Measurements from ENCODE around the gene ULK4.

DNA sequence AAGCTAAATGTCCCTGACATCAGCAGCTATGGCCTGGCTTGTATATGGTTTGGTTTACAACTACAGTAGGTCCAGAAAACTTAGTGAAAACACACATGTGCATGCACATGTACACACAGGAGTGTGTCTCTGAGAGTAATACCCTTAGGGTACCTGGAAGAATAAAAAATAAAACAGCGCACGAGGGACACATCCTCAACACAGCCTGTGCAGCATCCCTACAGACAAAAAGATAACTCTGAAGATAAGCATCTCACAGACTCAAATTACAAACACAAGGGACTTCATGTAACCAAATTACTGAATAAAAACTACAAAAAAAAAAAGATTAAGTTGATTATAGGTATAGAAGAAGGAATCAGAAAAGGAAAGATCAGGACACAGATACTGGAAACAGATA is 653.8 kb downstream of the ULK4 start:
- TF ChIP-seq FOS (IDR thresholded peaks at IDR 0.05; ENCODE audit: low read depth, low read length) (no peak), MAFK (IDR thresholded peaks at IDR 0.05; ENCODE audit: low read depth, low read length) (no peak), POLR2A (IDR thresholded peaks at IDR 0.05; ENCODE audit: low read depth, low read length) (no peak), RFX5 (IDR thresholded peaks at IDR 0.05; ENCODE audit: low read depth, low read length) (no peak), CEBPB (IDR thresholded peaks at IDR 0.05; ENCODE audit: low read depth, low read length) (no peak)
- TF ChIP-seq, protein P1, sequence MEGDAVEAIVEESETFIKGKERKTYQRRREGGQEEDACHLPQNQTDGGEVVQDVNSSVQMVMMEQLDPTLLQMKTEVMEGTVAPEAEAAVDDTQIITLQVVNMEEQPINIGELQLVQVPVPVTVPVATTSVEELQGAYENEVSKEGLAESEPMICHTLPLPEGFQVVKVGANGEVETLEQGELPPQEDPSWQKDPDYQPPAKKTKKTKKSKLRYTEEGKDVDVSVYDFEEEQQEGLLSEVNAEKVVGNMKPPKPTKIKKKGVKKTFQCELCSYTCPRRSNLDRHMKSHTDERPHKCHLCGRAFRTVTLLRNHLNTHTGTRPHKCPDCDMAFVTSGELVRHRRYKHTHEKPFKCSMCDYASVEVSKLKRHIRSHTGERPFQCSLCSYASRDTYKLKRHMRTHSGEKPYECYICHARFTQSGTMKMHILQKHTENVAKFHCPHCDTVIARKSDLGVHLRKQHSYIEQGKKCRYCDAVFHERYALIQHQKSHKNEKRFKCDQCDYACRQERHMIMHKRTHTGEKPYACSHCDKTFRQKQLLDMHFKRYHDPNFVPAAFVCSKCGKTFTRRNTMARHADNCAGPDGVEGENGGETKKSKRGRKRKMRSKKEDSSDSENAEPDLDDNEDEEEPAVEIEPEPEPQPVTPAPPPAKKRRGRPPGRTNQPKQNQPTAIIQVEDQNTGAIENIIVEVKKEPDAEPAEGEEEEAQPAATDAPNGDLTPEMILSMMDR (conservative IDR thresholded peaks at IDR 0.05; ENCODE audit: low read depth, low read length): no peak
- TF ChIP-seq, protein P2, sequence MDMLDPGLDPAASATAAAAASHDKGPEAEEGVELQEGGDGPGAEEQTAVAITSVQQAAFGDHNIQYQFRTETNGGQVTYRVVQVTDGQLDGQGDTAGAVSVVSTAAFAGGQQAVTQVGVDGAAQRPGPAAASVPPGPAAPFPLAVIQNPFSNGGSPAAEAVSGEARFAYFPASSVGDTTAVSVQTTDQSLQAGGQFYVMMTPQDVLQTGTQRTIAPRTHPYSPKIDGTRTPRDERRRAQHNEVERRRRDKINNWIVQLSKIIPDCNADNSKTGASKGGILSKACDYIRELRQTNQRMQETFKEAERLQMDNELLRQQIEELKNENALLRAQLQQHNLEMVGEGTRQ (IDR thresholded peaks at IDR 0.05; ENCODE audit: low read depth, low read length): no peak
